ENCODE data around the gene BANK1. TPM values are rescaled to one million over a fixed set of nuclear protein-coding genes. Genes with fewer than 3 reads are reported as not detected.

BANK1 gene
- total RNA-seq, 2 donors from 2014 or later, result 0.53 to 0.57 TPM

GRCh38 chr4:101843054-101843453, 52.5 kb downstream of the BANK1 start:
- TF ChIP-seq CTCF (conservative IDR thresholded peaks at IDR 0.05), result no peak
- H3K4me1 ChIP-seq (ENCODE audit: control insufficient read depth, insufficient read depth, low read length), result no peaks in the 10 kb centered on the region
- H3K4me3 Mint-ChIP-seq, result no peak overlapping the region
- no peak overlapping the region for H3K27ac ChIP-seq (ENCODE audit: low read depth, low read length)
- H3K4me3 ChIP-seq (ENCODE audit: low read length), result no peak overlapping the region
- H3K27ac Mint-ChIP-seq, result no peak overlapping the region
- no peaks in the 10 kb centered on the region for H3K27me3 ChIP-seq (ENCODE audit: control insufficient read depth, insufficient read depth, low read length, poor library complexity, severe bottlenecking)
- WGBS, 2 experiments (ENCODE audit: insufficient coverage in 1 of 2, insufficient read length in 1 of 2), result 93 to 100% methylated on average over 1 of the region's 1 CpG
- H3K9ac ChIP-seq (ENCODE audit: extremely low read depth, low read length, poor library complexity, severe bottlenecking), result no peak overlapping the region
- DNase-seq, result no peak
- H3K36me3 ChIP-seq (ENCODE audit: control insufficient read depth, insufficient read depth, low read length), result no peaks in the 10 kb centered on the region
- peaks cover 12% of the 10 kb centered on the region for H3K9me3 Mint-ChIP-seq
- H3K4me1 Mint-ChIP-seq, result no peaks in the 10 kb centered on the region
- H3K9me3 ChIP-seq (ENCODE audit: control insufficient read depth, low read length), result peaks cover 4% of the 10 kb centered on the region
- H3K27me3 Mint-ChIP-seq (ENCODE audit: insufficient read depth), result no peaks in the 10 kb centered on the region
- H3K36me3 Mint-ChIP-seq (ENCODE audit: low read depth), result no peaks in the 10 kb centered on the region

- Mint-ChIP-seq H3K4me3 (no peak overlapping the region), H3K4me1 (no peaks in the 10 kb centered on the region), H3K27me3 (ENCODE audit: insufficient read depth) (no peaks in the 10 kb centered on the region), H3K9me3 (peaks cover 10% of the 10 kb centered on the region), H3K36me3 (ENCODE audit: low read depth) (no peaks in the 10 kb centered on the region), H3K27ac (peak overlapping the region; percentile 41)
- WGBS, 2 experiments (ENCODE audit: insufficient coverage in 1 of 2, insufficient read length in 1 of 2), result 45 to 80% methylated on average over 2 of the region's 2 CpGs
- peak; percentile 66 for DNase-seq
- Histone ChIP-seq H3K27ac (ENCODE audit: low read depth, low read length) (no peak overlapping the region), H3K4me3 (ENCODE audit: low read length) (no peak overlapping the region), H3K9me3 (ENCODE audit: control insufficient read depth, low read length) (peaks cover 4% of the 10 kb centered on the region), H3K9ac (ENCODE audit: extremely low read depth, low read length, poor library complexity, severe bottlenecking) (no peak overlapping the region), H3K27me3 (ENCODE audit: control insufficient read depth, insufficient read depth, low read length, poor library complexity, severe bottlenecking) (no peaks in the 10 kb centered on the region), H3K4me1 (ENCODE audit: control insufficient read depth, insufficient read depth, low read length) (no peaks in the 10 kb centered on the region), H3K36me3 (ENCODE audit: control insufficient read depth, insufficient read depth, low read length) (no peaks in the 10 kb centered on the region)
- no peak for TF ChIP-seq CTCF (conservative IDR thresholded peaks at IDR 0.05)
Measured at GRCh38 chr4:101846550-101846949, 56.0 kb downstream of the BANK1 start.

GRCh38 chr4:101850698-101851097, 60.2 kb downstream of the BANK1 start:
- peaks cover 4% of the 10 kb centered on the region for H3K9me3 ChIP-seq (ENCODE audit: control insufficient read depth, low read length)
- no peak overlapping the region for H3K27ac ChIP-seq (ENCODE audit: low read depth, low read length)
- Mint-ChIP-seq H3K36me3 (ENCODE audit: low read depth) (no peaks in the 10 kb centered on the region), H3K4me3 (no peak overlapping the region), H3K4me1 (peaks cover 1% of the 10 kb centered on the region), H3K27me3 (ENCODE audit: insufficient read depth) (no peaks in the 10 kb centered on the region), H3K27ac (no peak overlapping the region), H3K9me3 (peaks cover 10% of the 10 kb centered on the region)
- no peak for TF ChIP-seq CTCF (conservative IDR thresholded peaks at IDR 0.05)
- no peak for DNase-seq
- H3K27me3 ChIP-seq (ENCODE audit: control insufficient read depth, insufficient read depth, low read length, poor library complexity, severe bottlenecking), result no peaks in the 10 kb centered on the region
- H3K36me3 ChIP-seq (ENCODE audit: control insufficient read depth, insufficient read depth, low read length), result no peaks in the 10 kb centered on the region
- H3K4me1 ChIP-seq (ENCODE audit: control insufficient read depth, insufficient read depth, low read length), result no peaks in the 10 kb centered on the region
- H3K4me3 ChIP-seq (ENCODE audit: low read length), result no peak overlapping the region
- H3K9ac ChIP-seq (ENCODE audit: extremely low read depth, low read length, poor library complexity, severe bottlenecking), result no peak overlapping the region
- WGBS, 2 experiments (ENCODE audit: insufficient coverage in 1 of 2, insufficient read length in 1 of 2), result 79 to 80% methylated on average over 2 of the region's 2 CpGs

All from endodermal cell (in vitro differentiated cells).